ENCODE results near the gene CAV1.
"Not testable (repeated sequence)": the region's sequence is repeated elsewhere in the genome, so short reads cannot be mapped to it uniquely, and the experiment has no call there.

Gene CAV1

GRCh38 chr7:116585392-116585791, 60.6 kb downstream of the CAV1 start:
- no peak for DNase-seq

GRCh38 chr7:116585967-116586366, 61.1 kb downstream of the CAV1 start:
- no peak for DNase-seq

GRCh38 chr7:116587200-116587599, 62.4 kb downstream of the CAV1 start:
- DNase-seq, result not testable (repeated sequence)

- peak; percentile 27 for DNase-seq
These were observed 63.4 kb downstream of the CAV1 start for GRCh38 chr7:116588225-116588624.

- DNase-seq, result peak; percentile 89
These were observed 64.1 kb downstream of the CAV1 start for GRCh38 chr7:116588641-116589594.

GRCh38 chr7:116591202-116592040, 66.6 kb downstream of the CAV1 start:
- DNase-seq, result peak; percentile 58

- DNase-seq, result no peak
These were observed 67.2 kb downstream of the CAV1 start for GRCh38 chr7:116592041-116592355.

- DNase-seq, result no peak
These were observed 67.6 kb downstream of the CAV1 start for GRCh38 chr7:116592445-116592844.

- DNase-seq, result peak; percentile 32
These were observed 68.7 kb downstream of the CAV1 start for GRCh38 chr7:116593359-116594075.

- DNase-seq, result no peak
These were observed 70.2 kb downstream of the CAV1 start for GRCh38 chr7:116595063-116595462.

GRCh38 chr7:116597384-116597783, 72.5 kb downstream of the CAV1 start:
- DNase-seq, result no peak

- DNase-seq, result no peak
These were observed 73.4 kb downstream of the CAV1 start for GRCh38 chr7:116598278-116598677.

GRCh38 chr7:116598861-116599260, 74.0 kb downstream of the CAV1 start:
- no peak for DNase-seq

- DNase-seq, result no peak
These were observed 76.6 kb downstream of the CAV1 start for GRCh38 chr7:116601426-116601825.

- no peak for DNase-seq
These were observed 82.5 kb downstream of the CAV1 start for GRCh38 chr7:116607299-116607698.

- no peak for DNase-seq
These were observed 85.4 kb downstream of the CAV1 start for GRCh38 chr7:116610210-116610609.

GRCh38 chr7:116610721-116611120, 85.9 kb downstream of the CAV1 start:
- DNase-seq, result no peak
